PC-3 (cell line): ENCODE results near the gene DCTN2.

Source experiments
- EZH2 ChIP-seq: fragments of 300-600 bp; sonication (generic); IDR thresholded peaks from one replicate; pipeline ENCODE4 v1.6.1; 2017; ENCODE audit warnings: antibody characterized with exemption, mild to moderate bottlenecking, low read length; ENCODE audit not compliant: unreplicated experiment
- EZH2phosphoT487 ChIP-seq: fragments of 300-600 bp; sonication (generic); IDR thresholded peaks from 2 replicates; pipeline ENCODE4 v1.6.1; 2018; ENCODE audit warnings: mild to moderate bottlenecking, antibody characterized with exemption, low read length, borderline replicate concordance
- TF ChIP-seq, protein P1 (sequence below): fragments of 300-600 bp; sonication (generic); conservative IDR thresholded peaks from 2 replicates; pipeline ENCODE4 v1.5.1; 2017; ENCODE audit warnings: antibody characterized with exemption, low read depth, mild to moderate bottlenecking, low read length

DNA sequence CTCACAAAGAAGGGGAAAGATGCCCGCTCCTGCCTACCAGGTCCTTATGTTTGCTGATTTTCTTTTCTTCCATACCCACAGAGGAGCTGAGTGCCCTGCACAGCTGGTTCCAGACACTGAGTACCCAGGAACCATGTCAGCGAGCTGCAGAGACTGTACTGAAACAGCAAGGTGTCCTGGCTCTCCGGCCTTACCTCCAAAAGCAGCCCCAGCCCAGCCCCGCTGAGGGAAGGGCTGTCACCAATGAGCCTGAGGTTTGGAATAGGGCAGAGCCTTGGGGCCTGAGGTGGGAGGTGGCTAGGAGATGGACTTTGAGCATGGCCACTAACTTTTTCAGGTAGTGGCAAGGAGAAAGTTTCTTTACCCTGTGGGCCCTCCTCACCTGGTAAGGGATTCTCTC lies 56.9 kb downstream of the DCTN2 start:
- TF ChIP-seq, protein P1, sequence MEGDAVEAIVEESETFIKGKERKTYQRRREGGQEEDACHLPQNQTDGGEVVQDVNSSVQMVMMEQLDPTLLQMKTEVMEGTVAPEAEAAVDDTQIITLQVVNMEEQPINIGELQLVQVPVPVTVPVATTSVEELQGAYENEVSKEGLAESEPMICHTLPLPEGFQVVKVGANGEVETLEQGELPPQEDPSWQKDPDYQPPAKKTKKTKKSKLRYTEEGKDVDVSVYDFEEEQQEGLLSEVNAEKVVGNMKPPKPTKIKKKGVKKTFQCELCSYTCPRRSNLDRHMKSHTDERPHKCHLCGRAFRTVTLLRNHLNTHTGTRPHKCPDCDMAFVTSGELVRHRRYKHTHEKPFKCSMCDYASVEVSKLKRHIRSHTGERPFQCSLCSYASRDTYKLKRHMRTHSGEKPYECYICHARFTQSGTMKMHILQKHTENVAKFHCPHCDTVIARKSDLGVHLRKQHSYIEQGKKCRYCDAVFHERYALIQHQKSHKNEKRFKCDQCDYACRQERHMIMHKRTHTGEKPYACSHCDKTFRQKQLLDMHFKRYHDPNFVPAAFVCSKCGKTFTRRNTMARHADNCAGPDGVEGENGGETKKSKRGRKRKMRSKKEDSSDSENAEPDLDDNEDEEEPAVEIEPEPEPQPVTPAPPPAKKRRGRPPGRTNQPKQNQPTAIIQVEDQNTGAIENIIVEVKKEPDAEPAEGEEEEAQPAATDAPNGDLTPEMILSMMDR, result no peak
- TF ChIP-seq EZH2 (no peak), EZH2phosphoT487 (no peak)
